Measurements from ENCODE around the gene CLDN16.

Gene CLDN16, protein sequence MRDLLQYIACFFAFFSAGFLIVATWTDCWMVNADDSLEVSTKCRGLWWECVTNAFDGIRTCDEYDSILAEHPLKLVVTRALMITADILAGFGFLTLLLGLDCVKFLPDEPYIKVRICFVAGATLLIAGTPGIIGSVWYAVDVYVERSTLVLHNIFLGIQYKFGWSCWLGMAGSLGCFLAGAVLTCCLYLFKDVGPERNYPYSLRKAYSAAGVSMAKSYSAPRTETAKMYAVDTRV

DNA sequence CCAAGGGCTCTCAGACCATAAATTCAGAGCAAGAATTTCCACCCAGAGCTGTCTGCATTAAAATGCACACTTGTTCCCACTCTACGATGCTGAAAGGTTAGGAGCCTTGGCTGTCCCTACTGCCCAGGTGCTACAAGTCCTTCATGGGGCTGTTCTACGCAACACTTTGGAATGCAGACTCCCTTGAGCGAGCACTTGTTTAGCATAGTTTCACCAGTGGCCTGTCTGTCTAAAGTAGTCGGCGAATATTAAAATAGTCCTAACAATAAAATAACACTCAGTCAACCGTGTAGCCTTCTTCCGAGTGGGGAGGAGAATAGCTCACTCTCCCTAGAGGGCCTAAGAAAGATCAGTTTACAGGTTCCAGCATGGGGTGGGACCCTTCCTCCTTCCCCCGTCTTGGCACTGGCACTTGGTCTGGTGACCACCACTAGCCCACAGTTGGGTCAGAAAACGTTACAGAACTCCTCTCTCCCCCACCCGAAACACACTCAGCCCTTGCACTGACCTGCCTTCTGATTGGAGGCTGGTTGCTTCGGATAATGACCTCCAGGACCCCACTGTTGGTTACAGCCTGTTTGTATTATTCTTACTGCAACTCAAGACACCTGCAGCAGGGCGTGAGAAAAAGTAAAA, at the start of gene CLDN16:
TSS of gene CLDN16 (plus strand) at position 586 of the 636 bp plus-strand sequence. CDS start 167 bp downstream, outside the sequence.
- no peak for DNase-seq (ENCODE audit: low read depth in 2 of 2, low spot score in 1 of 2)

DNA sequence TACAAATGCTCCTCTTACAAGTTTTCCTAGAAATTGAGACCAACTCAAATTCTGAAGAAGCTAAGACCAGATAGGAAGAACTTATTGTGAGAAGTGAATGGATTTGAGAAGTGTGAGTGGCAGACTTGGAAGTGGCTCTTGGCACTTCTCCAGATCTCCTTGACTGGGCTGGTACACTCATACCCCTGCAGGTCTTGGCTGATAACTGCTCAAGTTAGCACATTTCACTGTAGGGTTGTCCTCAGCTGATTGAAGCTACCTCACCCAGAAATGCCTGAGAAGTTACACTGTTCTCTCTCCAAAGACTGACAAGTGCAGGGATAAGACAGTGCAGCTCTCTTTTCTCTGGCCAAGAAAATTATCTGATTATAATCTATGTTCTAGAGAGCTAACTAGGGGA, 49.2 kb upstream of the CLDN16 start:
- no peak for DNase-seq (ENCODE audit: low read depth in 2 of 2, low spot score in 1 of 2)

DNA sequence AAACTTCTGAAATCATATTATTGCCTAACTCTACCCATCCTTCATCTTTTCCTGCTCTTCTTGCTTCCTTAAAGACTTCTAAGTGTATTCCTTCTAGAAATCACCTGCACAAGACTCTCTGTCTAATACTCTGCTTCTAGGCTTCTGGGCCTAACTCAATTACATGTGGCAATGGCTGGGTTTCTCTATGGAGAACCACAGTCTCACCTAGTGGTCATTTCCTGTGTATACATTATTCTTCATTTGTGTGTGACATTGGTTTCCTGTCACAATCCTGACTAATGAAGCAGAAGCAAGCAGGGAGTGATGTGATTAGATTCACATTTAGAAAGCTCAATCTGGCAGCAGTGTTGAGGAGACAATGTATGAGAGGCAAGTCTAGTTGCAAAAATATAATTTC, 48.8 kb upstream of the CLDN16 start:
- no peak for DNase-seq (ENCODE audit: low read depth in 2 of 2, low spot score in 1 of 2)

DNA sequence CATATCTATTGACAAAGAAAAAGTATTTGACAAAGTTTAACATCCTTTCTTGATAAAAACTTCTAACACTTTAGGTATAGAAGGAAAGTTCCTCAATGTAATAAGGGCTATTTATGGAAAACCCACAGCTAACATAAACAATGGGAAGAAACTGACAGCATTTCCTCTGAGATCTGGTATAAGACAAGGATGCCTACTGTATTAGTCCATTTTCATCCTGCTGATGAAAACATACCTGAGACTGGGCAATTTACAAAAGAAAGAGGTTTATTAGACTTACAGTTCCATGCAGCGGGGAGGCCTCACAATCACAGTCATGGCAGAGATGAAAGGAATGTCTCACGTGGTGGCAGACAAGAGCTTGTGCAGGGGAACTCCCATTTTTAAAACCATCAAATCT, 47.9 kb upstream of the CLDN16 start:
- no peak for DNase-seq (ENCODE audit: low read depth in 2 of 2, low spot score in 1 of 2)

DNA sequence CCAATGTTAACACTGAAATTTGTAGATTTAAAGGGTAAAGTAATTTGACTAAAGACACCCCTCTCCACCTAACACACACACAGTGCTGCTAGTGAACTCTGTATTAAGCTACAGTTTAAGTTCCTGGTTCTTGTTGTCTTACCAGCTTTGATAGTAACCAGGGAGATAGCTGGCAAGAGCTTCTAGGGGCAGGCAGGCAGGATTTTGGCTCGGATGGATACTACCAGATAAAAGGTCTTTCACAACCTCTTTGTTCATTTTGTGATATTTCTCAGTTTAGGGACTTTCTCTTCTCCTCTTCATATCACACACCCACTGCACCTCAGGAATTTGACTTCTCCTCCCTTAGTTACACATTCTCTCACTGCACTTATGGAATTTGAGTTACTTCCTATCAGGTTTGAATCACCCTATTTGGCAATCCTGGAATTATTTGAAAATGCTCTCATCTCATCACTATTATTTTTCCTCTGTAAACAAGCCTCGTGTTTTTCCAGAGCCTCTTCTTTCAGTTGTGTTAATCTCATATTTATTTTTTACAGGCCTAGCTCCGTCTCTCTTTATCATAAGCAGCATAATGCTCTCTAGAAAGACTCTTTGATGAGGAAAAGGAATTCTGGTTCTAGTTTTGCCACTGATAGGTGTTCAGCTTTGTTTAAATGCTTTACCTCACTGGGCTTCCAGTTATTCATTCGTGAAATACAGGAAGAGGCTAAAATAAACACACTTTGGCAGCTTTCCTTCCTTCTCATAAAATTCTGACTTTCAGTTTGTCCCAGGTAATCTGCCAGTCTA, 42.7 kb upstream of the CLDN16 start:
- no peak for DNase-seq (ENCODE audit: low read depth in 2 of 2, low spot score in 1 of 2)

DNA sequence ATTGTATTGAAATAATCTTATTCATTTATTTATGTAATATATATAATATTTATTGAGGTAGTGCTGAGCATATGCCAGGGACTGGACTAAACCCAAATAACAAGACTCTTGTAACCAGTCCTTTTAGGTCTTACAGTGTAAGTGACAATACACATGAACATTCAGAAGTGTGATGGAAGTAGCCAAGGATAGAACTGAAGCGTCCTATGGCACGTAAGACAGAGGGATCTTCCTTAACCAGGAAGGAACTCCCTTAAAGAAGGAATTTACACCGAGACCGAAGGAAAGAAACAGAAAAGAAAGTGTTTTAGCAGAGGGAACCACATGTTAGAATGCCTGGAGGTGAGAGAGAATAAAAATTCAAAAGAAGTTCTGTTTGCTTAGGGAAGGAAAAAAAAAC, 42.1 kb upstream of the CLDN16 start:
- DNase-seq (ENCODE audit: low read depth in 2 of 2, low spot score in 1 of 2): no peak

DNA sequence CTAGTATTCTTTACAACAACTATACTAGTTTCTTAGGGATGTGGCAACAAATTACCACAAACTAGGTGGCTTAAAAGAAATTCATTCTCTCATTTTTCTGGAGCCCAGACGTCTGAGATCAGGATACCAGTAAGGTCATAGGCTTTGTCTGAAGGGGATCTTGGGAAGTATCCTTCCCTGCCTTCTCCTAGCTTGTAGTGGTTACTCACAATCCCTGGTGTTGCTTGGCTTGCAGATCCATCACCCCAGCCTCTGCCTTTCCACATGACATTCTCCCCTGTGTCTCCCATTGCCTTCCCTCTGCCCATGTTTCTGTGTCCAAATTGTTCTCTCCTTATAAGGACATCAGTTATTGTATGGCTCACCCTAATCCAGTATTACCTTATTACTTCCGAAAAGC, 41.4 kb upstream of the CLDN16 start:
- DNase-seq (ENCODE audit: low read depth in 2 of 2, low spot score in 1 of 2): no peak

DNA sequence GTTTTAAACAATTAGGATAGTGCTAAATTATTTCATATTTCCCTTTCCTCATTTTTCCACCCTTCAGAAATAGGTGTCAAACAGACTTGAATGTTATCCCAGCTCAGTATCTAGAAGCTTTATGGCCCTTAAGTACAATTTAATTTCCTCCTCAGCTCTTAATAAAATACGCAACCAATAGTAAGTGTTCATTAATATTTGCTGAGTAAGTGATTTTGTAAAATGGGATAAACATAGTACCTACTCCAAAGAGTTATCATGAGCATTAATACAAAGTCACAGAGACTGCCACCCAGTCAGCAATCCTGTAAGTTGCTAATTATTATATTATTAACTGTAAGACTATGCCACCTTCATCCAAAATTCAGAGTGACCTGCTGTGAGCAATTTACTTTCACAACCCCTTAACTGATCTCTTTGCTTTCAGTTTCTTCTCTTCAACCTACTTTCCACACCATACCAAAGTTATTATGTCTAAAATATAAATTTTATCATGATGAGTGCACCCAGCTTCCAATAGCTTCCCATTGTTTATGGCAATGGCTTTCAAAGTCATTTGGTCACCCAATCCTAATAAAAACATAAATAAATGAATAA, 35.0 kb upstream of the CLDN16 start:
- DNase-seq (ENCODE audit: low read depth in 2 of 2, low spot score in 1 of 2): no peak

DNA sequence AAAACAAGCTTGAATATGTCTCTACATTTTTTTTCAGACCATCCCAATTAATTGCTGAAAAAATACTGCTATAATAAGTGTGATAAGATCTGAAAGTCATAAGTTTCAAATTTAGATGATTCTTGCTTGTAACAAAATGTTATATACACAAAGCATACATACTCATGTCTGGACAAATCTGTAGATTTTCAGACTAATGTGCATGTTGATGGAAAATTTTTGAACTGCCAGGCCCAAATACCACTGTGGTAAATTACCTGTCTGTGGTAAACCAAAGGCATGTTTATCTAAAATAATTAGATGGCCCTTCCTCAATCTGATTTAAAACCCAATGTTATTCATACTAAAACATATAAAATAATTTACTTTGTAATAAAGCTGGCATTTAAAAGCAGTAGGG, 31.7 kb upstream of the CLDN16 start:
- no peak for DNase-seq (ENCODE audit: low read depth in 2 of 2, low spot score in 1 of 2)

DNA sequence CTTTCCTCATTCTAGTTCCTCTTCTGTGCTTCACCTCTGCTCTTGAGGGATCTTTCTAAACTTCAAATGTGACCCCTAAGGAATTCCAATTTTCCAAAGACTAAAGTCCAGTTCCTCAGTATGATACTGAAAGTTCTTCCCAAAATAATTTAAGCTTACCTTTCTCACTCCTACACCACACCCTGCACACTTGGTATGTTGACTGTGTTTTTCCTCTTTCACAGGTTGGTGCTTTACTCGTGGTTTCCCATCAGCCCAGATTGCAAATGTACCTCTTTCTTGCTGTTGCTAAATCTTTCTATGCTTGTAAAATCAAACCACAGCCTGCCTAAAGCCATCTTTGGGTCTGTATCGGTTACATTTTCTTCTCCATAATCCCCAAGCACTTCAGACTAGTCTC, 30.5 kb upstream of the CLDN16 start:
- no peak for DNase-seq (ENCODE audit: low read depth in 2 of 2, low spot score in 1 of 2)

DNA sequence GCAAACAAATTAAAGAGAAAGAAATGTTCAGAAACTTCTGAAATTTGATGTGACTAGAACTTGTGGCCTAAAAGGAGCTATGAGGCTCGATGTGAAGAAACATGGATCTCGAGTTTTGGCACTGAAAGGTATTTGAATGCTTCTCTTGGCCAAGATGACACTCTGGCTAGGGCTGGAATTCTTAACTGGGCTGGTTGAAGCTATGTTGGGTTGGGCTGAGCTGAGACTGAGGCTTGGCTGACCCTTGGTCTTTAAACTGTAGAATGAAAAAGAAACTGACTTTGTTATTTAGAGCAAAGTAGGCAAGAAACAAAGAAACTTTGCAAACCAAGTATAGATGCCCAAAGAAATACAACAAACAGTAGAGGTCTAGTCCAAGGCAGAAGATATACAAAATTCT, 28.1 kb upstream of the CLDN16 start:
- DNase-seq (ENCODE audit: low read depth in 2 of 2, low spot score in 1 of 2): no peak

DNA sequence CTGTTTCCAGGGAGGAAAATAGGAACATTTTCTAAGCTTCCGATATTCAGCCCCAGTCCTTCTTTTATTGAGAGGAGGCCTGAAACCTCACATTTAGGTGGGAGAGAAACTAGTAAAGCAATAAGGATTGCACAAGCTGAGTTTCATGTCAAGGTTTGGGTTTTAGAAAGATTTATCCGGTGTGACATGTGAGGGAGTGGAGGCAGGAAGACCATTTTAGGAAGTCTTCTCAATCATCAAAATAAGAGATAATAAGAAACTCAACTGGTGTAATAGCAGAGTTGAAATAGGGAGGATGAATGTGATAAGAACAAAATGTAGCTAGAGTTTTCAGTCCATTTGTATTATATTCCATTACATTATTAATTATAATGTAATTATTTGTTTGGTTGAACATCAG, 27.7 kb upstream of the CLDN16 start:
- DNase-seq (ENCODE audit: low read depth in 2 of 2, low spot score in 1 of 2): no peak

DNA sequence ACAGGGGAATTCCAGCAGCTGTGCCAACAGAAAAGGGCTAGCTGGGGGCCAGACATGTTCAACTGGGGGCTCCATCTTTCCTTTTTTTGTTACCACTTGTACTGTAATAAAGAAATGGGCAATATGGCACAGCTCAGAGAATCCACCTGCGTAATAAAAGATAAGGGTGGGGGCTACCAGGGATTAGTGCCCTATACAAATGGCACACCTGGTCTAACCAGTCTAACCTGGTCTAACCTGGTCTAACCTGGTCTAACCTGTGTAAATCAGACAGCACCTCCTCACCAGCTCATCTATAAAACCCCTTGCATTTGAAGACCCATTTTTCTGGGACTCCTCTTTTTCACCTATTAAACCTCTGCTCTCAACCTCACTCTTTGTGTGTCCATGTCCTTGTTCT, 26.2 kb upstream of the CLDN16 start:
- no peak for DNase-seq (ENCODE audit: low read depth in 2 of 2, low spot score in 1 of 2)

DNA sequence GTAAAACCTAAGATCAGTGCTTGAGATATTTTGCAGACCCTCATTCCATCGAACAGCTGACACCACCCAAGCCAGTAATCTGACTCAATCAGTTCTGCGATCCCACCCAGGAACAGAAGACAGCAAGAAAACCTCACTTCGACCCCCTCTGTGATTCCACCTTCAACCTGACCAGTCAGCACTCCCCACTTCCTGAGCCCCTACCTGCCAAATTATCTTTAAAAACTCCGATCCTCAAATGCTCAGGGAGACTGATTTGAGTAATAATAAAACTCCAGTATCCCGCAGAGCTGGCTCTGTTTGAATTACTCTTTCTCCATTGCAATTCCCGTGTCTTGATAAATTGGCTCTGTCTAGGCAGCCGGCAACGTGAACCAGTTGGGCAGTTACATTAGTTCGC, 25.7 kb upstream of the CLDN16 start:
- DNase-seq (ENCODE audit: low read depth in 2 of 2, low spot score in 1 of 2): no peak

DNA sequence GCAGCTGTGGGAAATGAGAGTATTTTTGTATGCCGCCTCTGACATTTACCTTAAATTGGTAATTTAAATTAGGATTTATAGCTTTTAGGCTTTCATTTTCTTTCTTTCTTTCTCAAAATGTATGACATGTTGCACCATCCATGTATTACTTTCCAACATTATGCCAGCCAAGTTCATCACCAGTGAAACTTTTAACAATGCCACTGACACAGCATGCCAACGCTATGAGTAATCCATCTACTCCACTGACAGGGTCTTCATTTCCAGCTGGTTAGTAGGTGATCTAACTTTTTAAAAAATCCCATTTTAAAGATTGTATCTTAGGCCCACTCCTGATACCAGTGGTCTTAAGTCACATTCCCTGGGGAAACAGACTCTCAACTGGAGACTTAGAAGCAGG, 21.8 kb upstream of the CLDN16 start:
- DNase-seq (ENCODE audit: low read depth in 2 of 2, low spot score in 1 of 2): no peak

DNA sequence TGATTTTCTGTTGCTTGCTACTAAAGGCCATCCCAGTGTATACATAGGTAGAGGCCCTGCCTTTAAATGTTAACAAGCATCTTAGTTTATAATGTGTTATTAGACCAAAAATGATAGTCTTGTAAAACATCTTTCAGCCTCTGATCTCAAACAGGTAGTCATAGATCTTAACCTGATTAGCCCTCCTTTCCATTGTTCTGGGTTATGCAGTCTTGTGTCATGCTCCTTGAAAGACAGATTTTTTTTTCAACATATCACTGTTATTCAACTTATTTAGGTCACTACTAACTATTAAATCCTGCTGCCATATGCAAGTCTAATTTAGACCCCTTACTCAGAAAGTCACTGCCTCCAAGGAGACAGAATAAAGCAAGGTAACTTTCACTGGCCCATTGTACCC, 19.1 kb upstream of the CLDN16 start:
- no peak for DNase-seq (ENCODE audit: low read depth in 2 of 2, low spot score in 1 of 2)

DNA sequence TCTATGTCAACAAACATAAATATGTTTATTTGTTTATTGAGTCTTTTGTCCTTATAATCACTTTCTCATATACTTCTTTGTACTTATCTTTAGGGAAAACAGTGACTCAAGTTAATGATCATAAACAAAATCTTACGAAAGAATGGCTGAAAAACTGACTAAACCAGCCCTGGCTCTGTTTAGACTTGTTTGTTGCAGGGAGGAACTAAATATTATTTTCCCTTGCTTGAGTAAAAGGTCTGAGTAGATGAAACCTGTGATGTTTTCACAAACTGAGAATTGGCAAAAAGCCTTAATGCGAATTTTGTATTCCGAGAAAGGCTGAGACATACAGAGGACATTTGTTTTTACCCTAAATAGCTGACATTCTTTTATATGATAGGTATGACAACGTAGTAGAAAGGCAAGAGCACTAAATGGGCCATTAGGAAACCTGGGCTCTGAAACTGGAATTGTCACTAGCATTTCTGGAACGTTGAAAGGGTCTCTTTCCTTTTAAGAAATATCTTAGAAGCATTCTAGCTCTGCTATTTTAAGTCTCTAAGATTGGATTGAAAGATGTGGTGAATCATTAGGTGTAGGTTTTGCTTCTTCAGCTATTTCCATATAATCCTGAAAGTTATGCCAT, 18.2 kb upstream of the CLDN16 start:
- DNase-seq (ENCODE audit: low read depth in 2 of 2, low spot score in 1 of 2): no peak

DNA sequence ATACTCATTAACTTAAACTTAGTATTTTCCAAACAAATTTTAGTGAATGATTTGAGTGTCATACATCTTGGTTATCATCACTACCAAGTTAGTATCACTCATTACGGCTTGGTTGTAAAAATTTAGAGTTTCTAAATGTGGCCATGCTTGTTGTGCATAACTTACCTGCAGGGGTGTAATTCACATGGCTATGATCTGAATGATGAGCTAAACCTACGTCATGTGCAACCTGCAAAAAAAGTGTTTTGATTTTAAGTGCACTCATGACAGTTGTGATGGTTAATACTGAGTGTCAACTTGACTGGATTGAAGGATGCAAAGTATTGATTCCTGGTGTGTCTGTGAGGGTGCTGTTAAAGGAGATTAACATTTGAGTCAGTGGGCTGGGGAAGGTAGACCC, 17.6 kb upstream of the CLDN16 start:
- no peak for DNase-seq (ENCODE audit: low read depth in 2 of 2, low spot score in 1 of 2)

DNA sequence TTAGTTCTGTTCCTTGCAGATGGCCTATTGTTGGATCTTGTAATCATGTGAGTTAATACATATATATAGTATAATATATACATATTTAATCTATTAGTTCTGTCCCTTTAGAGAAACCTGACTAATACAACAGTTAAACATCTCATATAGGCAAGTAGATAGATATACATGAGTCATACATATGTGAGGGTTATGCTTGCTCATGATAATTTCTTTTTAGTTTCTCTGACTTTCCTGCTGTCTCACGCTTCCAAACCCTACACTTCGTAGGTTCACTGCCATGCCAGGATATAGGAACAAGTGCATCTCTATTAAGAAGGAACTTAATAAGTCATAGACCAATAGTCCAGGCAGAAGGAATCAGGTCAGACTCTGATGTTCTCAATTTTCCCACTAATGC, 16.8 kb upstream of the CLDN16 start:
- no peak for DNase-seq (ENCODE audit: low read depth in 2 of 2, low spot score in 1 of 2)

DNA sequence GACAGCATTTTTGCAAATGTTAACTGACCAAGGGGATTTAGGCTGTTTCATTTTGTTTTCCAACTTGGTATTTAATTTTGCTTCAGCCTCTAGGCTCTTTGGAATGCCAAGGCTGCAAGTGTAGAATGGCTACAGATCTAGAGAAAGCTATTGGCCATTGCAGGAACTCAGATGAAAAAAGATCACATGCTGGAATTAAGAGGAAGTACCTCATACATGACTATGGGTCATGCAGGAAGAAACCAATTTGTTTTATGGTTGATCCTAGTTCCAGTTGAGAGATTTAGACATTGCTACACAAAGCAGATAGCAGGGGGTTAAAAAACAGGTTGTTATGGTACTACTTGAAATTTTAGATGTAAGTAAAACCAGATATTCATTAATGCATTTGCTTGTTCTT, 12.7 kb upstream of the CLDN16 start:
- DNase-seq (ENCODE audit: low read depth in 2 of 2, low spot score in 1 of 2): no peak

DNA sequence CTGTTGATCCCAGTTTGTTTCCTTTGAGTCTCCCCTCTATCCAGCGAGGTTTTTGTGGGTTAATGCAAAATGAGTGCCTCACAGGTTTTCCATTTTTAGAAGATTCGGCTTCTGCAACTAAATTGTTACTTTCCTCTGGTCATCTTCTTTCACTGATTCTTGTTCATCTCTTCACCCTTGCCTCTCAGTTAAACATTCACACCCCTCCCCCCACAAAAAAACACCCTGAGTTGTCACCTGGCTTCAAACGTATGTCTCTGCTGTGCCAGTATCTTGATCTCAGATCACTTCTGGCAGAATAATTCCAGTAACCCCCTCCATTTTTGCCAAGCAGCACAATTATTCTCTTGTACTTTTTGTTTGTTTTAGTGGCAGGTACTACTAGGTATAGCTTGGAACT, 12.3 kb upstream of the CLDN16 start:
- DNase-seq (ENCODE audit: low read depth in 2 of 2, low spot score in 1 of 2): no peak

Data from stimulated activated CD8-positive, alpha-beta memory T cell treated with anti-CD3 and anti-CD28 coated beads, Interleukin-4, amount 100 ng/mL, for 1 hour (primary cell).